Measurements from ENCODE around the gene PHKB.
A peak's percentile ranks its signal among the peaks of the same experiment; 100 is the strongest.

The PHKB gene

DNA sequence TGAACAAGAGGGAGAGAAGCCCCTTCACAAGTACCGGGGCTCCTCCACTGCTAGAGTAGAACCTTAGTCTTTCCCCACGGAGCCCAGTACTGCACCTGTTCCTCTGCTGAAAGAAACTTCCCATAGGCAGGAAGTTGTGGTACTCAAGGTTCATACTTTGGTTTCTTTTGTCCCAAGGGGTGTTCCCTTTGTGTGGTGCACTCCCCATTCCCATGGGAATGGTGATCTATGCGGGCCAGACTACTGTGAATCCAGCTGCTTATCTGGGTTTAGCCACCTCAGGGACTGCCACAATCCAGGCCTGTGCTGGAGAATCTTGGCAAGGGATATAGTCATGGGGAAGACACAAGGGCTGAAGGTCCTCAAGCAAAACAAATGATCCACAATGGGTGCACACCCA lies 110.6 kb downstream of the PHKB start:
- DNase-seq, result no peak

DNA sequence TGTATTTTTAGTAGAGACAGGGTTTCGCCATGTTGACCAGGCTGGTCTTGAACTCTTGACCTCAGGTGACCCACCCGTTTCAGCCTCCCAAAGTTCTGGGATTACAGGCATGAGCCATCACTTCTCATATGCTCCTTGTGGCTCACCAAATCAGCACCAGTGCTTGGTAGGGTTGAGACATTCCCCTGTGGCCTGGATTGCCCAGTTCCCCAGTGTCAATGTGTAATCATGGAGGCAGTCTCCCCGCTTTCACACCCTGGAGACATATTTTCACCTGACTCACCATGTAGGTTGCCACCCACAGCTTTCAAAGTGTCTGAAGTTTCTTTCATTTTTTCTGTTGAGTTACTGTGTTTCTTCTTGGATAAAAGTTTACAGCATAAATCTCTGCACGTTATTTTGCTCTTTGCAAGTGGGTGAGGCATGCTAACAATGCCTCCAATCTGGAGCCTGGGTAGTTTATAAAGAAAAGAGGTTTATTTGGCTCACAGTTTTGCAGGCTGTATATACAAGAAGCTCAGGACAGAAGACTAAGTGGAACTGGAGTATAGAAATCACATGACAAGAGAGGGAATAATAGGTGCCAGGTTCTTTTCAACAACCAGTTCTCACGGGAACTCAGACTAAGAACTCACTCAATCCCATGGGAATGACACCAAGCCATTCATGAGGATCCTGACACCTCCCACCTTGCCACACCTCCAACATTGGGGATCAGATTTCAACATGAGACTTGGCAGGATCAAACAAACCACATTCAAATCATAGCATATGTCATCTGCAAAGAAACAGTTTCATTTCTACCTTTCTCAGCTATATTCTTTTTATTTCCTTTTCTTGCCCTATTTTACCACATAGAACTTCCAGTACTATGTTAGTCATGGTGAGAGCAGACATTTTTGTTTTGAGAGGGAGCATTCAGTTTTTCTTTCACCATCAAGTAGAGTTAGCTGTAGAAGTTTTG lies 113.2 kb downstream of the PHKB start:
- peak; percentile 29 for DNase-seq

DNA sequence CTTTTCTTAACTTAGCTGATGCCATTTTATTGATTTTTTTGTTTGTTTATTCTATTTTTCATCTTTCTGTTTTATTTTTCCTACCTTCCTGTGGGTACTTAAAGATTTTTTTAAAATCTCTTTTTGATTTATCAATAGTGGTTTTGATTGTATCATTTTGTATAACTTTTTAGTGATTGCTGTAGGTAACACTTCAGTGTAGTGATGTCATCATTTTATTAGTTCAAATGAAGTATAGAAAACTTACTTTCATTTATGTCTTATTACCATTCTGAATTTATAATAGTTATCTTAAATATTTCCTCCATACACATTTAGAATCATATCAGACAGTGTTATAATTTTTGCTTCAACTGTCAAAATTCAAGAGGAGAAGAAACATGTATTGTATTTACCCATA lies 115.9 kb downstream of the PHKB start:
- DNase-seq, result no peak

DNA sequence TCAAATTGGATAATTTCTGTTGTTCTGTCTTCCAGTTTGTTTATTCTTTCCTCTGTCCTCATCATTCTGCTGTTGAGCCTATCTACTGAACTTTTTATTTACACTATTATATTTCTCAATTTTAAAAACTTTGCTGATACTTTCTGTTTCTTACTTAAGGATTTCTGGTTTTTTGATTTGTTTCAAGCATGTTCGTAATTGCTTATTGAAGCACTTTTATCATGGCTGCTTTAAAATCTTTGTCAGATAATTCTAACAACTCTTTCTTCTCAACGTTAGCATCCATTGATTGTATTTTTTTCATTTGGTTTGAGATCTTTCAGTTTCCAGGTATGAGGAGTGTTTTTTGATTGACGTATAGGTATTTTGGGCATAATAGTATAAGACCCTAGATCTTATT lies 116.9 kb downstream of the PHKB start:
- no peak for DNase-seq

DNA sequence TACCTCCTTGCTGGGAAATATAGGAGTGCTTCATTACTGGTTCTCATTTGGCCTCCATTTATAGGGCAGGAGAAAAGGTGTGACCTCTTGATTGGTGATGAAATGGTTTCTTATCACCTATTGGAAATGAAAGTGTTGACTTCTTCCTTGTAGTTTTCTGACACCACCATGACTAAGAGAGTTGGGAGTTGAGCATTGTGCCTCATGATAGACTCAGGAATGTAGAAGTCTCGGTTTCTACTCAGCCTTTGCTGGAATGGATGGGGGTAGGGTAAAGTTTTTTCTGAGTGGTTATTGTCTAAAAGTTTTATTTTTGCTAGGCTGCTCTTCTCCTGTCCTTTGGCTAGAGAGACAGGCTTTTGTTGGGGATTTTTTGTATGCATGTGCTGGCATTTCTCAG lies 117.4 kb downstream of the PHKB start:
- no peak for DNase-seq

DNA sequence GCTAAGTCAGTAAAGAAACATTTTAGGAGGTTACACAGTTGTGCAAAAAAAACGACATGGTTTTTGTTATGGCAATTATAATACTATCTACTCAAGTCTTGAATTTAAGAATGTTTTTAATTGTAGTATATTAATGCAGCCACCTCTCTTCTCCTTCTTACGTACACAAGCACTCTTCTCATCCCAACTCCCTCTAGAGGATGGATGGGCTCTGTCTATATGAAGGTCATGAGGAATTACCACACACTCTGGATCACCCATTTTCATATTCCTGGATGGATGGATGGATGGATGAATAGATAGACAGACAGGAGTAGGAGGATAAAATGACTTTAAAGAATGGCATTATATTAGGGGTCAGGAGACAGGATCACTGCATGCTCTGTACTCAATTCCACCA lies 120.0 kb downstream of the PHKB start:
- DNase-seq, result no peak

DNA sequence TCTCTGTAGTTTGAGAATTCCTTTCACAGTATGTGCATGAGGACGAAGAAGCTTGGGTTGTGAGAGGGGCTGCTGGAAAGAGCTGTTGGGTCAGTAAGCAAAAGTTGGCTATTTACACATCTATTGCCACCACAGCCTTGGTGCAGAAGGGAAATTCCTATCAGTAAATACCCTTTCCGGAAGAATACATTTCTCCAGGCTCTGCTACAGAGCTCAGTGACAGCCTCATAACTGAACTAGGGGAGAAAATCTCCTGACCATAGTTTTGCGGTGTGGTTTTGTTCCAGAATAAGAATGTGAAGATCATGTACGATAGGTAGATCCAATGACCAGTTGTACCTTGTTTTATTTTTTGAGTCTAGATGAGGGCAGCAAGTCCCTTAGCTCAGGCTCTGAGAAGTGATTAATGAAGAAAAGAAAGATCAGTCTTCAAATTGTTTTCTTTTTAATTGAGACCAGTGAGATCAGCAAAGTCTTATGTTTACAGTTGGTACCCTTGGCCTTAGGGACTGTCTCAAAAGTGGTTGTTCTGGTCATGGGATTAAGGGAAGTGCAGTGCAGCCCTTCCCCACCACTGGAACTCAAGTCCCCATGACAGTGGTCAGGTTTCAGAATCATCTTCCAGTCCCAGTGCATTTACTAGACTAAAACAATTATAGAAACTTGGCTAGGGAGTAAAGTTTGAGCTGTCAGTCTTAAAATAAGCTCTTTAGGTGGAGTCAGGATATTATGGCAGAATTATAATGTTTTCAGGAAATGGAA lies 123.5 kb downstream of the PHKB start:
- DNase-seq, result no peak

DNA sequence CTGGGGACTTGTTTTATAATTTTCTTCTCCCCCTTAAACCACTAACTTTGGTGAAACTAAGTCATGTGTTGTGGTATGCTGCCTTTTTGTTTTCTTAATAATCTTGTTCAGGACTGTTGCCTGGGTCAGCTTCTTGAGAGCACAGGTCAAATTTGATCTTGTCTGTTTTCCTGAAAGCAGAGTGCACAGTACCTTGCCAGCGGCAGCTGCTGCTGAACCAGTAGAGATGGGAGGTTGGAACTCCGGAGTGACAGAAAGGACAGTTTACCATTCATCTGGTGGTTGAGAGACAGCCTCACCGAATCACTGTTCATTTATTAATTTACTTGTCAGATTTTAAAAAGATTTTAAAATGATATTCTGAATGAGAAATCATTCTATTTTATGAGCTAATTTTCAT lies 125.0 kb downstream of the PHKB start:
- no peak for DNase-seq

DNA sequence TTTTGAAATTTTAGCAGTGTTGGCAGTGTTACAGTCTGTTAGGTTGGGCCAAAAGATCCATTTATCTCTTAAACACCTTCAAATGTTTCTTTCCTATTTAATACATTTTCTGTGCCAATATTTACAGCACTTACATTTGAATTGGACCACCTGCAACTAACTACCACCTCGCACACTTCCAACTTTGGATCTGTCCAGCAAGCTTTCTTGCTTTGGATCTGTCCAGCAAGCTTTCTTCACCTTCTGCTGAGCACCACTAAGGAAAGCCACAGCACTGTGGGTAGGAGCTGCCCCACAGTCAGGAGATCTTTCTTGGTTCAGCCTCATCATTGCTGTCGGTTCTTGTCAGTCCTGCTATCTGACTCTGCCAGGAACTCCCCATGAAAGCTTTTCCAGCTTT lies 129.3 kb downstream of the PHKB start:
- DNase-seq, result no peak

DNA sequence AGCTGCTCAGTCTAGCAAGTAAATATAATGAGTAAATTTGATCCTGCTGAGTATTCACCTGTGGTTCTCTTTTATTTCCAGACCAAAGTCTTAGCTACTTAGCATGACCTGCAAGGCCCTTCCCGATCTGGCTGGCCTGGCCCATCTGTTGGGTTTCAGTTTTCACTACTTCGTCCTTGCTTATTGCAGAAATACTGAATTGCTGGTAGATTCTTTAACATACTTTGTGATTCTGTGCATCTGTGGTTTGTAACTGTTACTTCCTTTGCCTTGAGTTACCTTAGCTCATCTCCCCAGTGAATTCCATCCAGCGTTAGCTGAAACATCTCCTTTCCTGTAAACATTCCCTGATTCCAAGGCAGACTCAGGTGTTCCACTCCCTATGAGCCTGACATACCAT lies 131.1 kb downstream of the PHKB start:
- no peak for DNase-seq

DNA sequence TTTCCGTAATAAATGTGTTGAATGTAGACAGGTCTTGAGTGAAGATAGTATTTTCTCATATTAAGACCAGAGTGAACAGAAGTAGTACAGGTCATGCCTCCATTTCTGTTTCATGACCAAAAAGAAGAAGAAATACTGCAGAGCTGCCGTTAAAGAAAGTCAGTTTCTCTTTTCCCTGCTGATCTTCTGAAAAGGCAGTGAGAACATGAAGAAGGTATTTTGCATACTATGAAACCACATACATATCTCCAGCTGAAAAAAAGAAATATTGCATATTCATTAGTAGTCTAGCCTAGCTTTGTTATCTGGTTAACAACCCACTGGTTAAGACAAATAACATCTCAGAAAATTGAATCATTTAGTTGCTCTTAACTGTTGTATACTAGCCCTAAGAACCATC lies 138.4 kb downstream of the PHKB start:
- no peak for DNase-seq

DNA sequence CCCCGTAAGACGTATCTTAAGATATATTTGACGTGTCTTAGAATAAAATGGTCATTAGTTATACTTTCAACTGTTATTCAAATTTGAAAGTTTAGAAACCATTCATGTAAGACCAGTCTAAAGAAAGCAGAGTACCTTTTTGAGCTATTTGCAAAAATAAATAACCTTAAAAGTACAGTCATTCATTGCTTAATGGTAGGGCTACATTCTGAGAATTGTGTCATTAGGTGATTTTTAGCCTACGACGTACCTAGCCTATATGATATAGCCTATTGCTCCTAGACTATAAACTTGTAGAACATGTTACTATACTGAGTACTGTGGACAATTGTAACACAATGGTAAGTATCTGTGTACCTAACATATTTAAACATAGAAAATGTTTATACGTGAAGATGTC lies 139.2 kb downstream of the PHKB start:
- DNase-seq, result no peak

DNA sequence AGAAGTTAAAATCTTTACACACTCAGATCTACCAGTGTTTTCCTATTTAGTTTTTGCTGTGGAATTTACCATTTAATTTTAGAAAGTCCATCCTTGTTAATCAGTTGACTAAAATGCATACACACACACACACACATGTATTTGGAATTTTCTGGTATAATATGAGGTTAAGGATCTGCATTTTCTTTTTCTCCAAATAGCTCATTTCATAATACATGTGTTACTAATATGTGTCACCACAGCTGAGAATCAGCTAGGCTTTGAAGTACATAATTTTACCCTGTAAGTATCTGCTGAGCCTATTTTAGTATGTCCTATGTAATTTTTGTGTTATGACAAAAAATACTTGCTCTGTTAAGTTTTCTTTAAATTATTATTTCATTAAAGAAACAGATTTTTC lies 143.2 kb downstream of the PHKB start:
- no peak for DNase-seq

DNA sequence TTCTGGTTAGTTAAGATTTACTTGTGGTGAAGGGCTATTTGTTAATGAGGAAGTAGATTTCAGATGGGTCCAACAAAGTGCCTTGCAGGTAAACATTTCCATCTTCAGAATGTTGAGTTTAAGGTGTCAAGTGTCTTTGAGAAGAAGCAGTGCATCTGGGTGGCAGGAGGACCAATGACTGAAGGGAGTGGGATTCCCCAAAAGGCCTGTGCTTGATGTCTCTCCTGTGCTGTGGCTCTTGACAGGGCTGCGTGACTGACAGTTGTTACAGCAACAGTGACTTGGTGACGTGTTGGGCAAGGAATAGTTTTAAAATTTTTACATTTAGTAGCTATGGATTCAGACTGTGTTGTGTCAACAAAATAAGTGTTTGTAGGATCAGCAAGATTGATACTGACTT lies 149.9 kb downstream of the PHKB start:
- no peak for DNase-seq

DNA sequence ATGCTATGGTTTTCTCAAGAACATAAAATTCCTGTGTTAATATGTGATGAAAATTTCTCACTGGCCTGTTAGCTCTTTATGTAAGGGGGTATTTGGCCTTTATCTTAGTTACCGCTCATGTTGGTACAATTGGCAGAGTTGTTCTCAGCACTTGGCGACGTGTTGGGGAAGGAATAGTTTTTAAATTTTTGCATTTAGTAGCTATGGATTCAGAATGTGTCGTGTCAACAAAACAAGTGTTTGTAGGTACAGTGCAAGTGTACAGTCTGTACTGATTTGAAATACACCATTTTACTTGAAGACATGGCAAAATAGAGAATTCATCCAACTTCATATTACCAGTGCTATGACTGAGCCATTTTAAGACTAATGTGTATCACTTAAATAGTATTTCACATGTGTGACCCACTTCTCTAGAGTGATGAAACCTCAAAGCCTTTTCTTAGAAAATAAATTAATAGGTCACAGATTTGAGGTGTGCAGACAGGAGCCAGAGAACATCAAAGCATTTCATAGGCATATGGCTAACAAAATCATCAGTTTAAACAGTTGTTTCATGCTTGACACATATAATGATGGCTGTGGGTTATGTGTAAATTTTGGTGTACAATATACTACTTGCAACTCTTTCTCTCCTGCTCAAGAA lies 150.8 kb downstream of the PHKB start:
- DNase-seq, result no peak

DNA sequence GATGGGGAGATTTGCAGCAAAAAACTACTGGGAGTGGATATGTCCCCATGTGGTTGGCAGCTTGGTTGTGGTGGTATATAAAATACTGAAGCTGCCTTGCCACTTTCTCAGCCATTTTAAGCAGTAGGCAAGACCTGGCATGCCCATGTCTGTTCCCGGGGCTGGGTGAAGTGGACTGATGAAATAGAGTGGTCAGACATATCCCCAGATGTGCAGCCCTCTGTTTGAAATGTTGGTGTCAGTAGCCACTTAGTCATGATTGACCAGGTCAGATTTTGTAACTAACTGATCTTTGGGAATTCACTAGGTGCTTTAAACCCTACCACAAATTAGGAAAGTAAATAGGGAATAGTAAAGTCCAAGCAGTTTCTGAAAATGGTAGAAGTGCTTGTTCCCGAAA lies 151.6 kb downstream of the PHKB start:
- no peak for DNase-seq

DNA sequence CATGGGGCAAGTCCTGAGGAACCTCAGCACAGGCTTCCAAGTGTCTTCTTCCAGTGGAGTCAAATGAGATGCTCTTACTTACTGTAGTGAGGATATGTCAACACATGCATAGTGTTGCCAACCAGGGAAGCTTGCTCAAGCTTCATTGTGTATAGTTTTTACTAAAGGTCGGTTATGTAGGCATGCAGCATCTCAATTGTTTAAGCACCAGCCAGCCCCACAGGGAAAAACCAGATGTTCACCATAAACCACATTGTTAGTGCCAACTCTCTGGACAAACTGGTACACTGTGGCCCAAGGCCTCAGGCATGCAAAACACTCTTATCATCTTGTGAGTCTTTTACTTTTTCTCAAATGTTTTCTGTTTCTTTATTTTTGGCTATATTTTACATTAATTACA lies 152.1 kb downstream of the PHKB start:
- no peak for DNase-seq

DNA sequence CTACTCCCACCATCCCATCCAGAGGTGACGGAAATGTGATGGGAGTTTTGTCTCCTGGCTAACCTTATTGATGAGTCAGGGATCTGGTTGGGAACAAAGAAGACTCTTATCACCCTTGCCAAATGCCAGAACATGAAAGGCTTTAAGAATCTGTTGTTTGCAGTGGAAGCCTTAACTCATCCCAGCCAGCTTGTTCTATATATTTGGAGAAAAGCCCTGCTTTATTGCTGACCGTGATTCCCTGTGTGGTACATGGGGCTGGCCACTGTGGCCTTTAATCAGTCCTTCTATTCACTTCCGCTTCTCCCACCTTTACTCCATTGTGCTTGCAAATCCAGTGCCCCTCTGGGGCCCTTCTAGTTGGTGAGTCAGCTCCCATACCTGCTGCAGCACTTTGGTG lies 156.6 kb downstream of the PHKB start:
- no peak for DNase-seq

DNA sequence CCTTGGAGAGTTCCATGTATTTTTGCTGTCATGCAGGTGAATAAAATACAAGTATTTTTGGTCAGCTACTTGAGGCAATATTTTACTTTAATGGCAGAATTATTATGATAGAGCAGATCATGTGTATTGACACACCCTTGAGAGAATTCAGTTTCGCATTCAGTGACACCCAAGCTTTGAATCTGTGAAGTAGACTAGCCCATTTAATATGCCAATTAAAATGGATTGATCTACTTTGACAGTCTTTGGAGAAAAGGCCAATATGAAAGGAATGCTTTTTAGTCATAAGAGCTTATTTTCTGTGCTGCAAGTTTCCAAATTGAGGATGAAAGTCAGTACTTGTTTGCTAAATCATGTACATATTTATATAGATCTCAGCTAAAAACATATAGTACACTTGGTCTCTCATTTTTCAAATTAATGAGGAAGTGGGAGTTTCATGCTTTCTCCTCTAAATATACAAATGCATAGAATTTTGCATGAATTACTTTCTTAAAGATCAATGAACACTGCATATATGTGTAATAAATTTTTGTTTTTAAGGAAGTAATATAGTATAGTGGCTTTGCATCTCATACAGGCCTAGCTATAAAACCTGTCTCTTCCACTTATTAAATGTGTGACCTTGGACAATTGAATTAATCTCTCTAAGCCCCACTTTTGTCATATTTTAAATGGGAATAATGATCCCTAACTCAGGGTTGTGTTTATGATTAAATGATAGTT lies 161.5 kb downstream of the PHKB start:
- no peak for DNase-seq

DNA sequence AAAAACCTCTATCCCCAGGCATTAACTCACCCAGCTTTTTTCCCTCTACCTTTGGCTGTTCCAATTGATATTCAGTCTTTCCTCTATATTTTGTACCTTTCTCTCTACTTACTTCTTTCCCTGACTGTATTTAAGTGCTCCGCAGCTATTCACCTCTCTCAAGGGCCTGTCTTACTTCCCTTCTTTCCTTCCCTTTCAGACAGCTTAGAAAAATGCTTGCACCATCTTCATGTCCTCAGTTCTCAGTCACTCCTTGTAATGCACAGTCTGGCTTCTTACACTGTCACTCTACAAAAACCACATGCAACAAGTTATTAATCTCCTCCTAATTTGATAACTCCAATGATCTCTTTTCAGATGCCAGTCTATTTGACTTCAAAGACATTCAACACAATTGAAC lies 163.4 kb downstream of the PHKB start:
- no peak for DNase-seq

DNA sequence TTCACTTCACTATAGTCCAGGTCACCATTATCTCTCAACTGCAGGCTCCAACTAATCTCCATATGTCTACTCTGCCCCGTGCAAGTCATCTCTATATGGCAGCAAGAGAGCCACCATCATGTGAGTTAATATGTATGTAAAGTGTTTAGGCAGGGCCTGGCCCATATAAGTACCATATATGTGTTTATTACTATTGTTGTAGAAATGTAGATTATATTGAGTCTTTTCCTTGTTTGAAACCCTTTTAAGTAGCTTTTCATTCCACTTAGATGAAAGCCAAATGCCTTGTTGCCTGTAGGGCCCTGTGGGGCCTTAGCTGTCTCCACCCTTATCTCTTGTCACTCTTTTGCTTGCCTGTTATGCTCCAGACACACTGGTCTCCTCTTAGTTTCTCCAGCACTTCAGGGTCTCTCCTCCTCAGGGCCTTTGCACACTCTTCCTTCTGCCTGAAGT lies 164.0 kb downstream of the PHKB start:
- no peak for DNase-seq

DNA sequence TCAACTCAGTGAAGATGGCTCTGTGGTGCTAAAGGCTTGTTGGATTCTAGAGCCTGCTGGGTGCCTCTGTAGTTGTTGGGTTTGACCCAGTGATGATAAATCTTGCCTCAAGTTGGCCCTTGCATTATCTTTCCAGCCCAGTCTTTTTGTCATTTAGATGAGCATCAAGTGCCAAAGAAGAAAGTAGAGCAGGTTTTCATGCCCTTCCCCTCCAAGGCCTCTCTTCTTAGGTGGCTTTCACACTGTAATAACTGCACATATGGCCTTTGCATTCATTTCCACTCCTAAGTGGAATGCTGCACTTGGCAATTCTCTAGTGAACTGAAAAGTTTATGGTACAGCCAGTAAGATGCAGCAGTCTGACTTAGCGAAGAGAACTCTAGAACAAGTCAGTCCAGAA lies 165.1 kb downstream of the PHKB start:
- DNase-seq, result no peak

DNA sequence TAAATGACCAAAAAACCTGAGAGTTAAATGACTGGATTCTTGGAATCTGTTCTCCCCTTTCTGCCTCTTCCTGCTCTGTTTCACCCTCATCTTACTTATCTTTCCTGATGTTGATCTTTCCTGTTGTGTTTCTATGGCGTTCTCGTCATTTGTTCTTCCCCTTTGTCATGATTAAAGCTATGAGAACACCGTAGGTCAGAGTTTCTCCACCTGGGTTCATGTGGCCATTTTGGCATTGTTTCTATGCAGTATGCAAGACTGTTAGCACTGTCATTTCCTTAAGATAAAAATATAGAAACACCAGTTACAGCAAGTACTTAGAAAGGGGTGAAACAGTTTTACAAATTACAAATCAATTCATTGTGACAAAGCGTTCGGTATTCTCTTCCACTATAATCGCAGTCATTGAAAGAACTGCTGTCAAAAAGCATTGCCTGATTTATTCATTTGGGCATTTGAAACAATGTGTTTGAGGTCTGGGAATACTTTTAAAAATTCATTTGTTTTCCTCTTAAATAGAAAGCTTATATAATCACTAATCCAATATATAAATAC lies 166.0 kb downstream of the PHKB start:
- DNase-seq, result no peak

Measured in activated CD4-positive, alpha-beta T cell treated with anti-CD3 and anti-CD28 coated beads, Interleukin-10, Interleukin-2, amounts not matched to agents 100 ng/mL and 50 ng/mL, durations not matched to agents 16 hours and 8 hours (primary cell).